Nephron (organoid): Measurements from ENCODE around the gene PDE11A.

Source experiments
- H3K27ac Mint-ChIP-seq, 3 experiments: 2 replicates each; pipeline ENCODE4 v1.8.0; 2020; ENCODE audit warnings: mixed read lengths in 3 of 3, mild to moderate bottlenecking in 2 of 3, moderate library complexity in 1 of 3
- H3K27me3 Mint-ChIP-seq: 2 replicates; pipeline ENCODE4 v1.8.0; 2021; ENCODE audit warnings: low read depth, mild to moderate bottlenecking, moderate library complexity, mixed read lengths
- H3K36me3 Mint-ChIP-seq: 2 replicates; pipeline ENCODE4 v1.8.0; 2020; ENCODE audit warnings: low read depth, mixed read lengths
- H3K4me1 Mint-ChIP-seq: 2 replicates; pipeline ENCODE4 v1.8.0; 2020; ENCODE audit warnings: mixed read lengths
- H3K4me3 Mint-ChIP-seq, 3 experiments: 2 replicates each; pipeline ENCODE4 v1.8.0; 2020; ENCODE audit warnings: mild to moderate bottlenecking in 3 of 3, mixed read lengths in 3 of 3, moderate library complexity in 2 of 3
- H3K9me3 Mint-ChIP-seq: 2 replicates; pipeline ENCODE4 v1.8.0; 2020; ENCODE audit warnings: mixed read lengths
- CTCF ChIP-seq, 3 experiments: fragments of 200-600 bp; sonication (generic); IDR thresholded peaks; one replicate each; pipeline ENCODE4 v1.5.0; 2021; ENCODE audit warnings: antibody characterized with exemption in 3 of 3; ENCODE audit not compliant: unreplicated experiment in 3 of 3

Gene PDE11A

GRCh38 chr2:177888581-177888980 lies 184.0 kb downstream of the PDE11A start:
- Mint-ChIP-seq H3K27me3 (no peaks in the 10 kb centered on the region), H3K27ac (no peak overlapping the region), H3K36me3 (no peaks in the 10 kb centered on the region), H3K4me3 (no peak overlapping the region), H3K4me1 (no peaks in the 10 kb centered on the region), H3K9me3 (no peaks in the 10 kb centered on the region)
- no peak for TF ChIP-seq CTCF (IDR thresholded peaks at IDR 0.05; ENCODE audit: unreplicated experiment in 3 of 3)

DNA sequence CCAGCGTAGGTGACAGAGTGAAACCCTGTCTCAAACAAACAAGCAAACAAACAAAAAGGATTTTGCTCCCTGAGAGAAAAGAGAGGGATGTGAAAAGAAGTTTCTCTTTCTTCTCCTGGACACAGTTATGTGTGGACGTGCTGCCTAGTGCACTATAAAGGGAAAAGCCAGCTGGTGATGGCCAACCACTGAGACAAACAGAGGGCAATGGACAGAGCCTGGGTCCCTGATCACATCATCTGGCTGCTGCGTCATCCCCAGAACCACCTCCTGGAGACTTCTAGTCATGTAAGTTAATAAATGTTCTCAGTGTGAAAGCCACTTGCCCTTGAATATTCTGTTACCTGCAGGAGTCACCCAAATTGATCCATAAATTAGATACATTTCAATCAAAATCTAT lies 184.9 kb downstream of the PDE11A start:
- Mint-ChIP-seq H3K27ac (no peak overlapping the region), H3K4me3 (no peak overlapping the region), H3K27me3 (no peaks in the 10 kb centered on the region), H3K9me3 (no peaks in the 10 kb centered on the region), H3K4me1 (no peaks in the 10 kb centered on the region), H3K36me3 (no peaks in the 10 kb centered on the region)
- TF ChIP-seq CTCF (IDR thresholded peaks at IDR 0.05; ENCODE audit: unreplicated experiment in 3 of 3): no peak

DNA sequence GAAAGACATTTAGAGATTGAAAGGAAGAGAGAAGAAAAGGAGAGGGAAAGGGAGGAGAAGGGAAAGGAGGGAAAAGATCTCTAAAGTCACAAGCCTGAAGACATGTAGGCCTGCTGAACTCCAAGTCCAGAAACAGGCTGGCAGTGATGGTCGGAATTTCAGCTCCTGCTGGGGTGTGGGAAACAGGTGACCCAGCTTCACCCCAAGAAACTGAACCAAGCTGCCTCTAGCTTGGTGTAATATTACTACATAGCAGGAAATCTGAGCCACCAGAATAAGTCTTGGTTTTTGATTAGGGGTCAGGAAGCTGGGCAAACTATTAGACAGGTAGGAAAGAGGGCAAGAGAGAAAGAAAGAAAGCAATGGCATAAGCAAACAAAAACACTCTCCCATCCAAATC lies 185.8 kb downstream of the PDE11A start:
- H3K27ac Mint-ChIP-seq: no peak overlapping the region
- no peaks in the 10 kb centered on the region for H3K9me3 Mint-ChIP-seq
- H3K4me1 Mint-ChIP-seq: no peaks in the 10 kb centered on the region
- no peaks in the 10 kb centered on the region for H3K36me3 Mint-ChIP-seq
- H3K4me3 Mint-ChIP-seq: no peak overlapping the region
- TF ChIP-seq CTCF (IDR thresholded peaks at IDR 0.05; ENCODE audit: unreplicated experiment in 3 of 3): no peak
- no peaks in the 10 kb centered on the region for H3K27me3 Mint-ChIP-seq

DNA sequence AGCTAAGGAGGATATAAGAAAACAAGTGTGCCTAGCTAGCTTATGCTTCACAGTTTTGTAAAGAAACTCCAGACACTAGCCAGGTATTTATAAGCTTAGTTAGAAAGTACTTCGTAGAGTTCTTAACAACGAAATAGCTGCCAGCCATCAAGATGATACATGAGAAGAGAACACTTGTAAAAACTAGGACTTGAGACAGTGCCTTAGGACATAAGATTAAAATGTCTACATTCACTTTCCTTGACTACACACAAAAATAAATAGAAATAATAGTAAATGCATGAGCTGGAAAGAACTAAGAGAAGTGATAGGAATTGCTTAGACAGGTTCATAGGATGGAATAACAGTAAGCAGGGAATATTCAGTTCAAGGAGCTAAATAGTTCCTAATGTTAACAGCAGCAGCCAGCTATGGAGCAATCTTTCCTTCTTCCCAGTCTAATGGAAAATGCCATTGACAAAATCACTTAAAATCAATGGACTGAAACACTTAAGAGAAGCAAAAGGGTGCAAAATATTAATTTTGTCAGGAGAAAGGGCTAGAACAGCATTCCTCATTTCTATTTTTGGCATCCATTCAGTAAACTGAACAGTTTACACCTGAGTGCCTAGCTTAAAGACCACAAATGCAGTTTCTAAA lies 186.6 kb downstream of the PDE11A start:
- Mint-ChIP-seq H3K36me3 (no peaks in the 10 kb centered on the region), H3K27ac (no peak overlapping the region), H3K27me3 (no peaks in the 10 kb centered on the region), H3K4me3 (no peak overlapping the region), H3K4me1 (no peaks in the 10 kb centered on the region), H3K9me3 (no peaks in the 10 kb centered on the region)
- TF ChIP-seq CTCF (IDR thresholded peaks at IDR 0.05; ENCODE audit: unreplicated experiment in 3 of 3): no peak

DNA sequence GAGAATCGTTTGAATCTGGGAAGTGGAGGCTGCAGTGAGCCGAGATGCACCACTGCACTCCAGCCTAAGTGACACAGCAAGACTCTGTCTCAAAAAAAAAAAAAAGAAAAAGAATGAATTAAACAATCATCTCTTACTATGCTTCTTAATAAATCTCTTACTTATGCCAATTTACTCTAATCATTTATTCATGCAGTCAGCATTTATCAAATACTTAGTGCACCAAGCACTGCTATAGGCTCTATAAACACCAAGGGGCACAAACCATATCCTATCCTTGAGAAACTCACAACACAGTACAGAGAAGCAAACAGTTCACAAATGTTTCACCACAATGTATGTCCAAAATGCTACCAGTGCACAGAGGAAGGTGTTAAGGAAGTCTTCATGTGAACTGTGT lies 189.4 kb downstream of the PDE11A start:
- no peaks in the 10 kb centered on the region for H3K27me3 Mint-ChIP-seq
- no peak overlapping the region for H3K4me3 Mint-ChIP-seq
- H3K9me3 Mint-ChIP-seq: peaks cover 2% of the 10 kb centered on the region
- H3K36me3 Mint-ChIP-seq: no peaks in the 10 kb centered on the region
- no peak for TF ChIP-seq CTCF (IDR thresholded peaks at IDR 0.05; ENCODE audit: unreplicated experiment in 3 of 3)
- H3K27ac Mint-ChIP-seq: no peak overlapping the region
- no peaks in the 10 kb centered on the region for H3K4me1 Mint-ChIP-seq

- no peak overlapping the region for H3K4me3 Mint-ChIP-seq
- H3K9me3 Mint-ChIP-seq: peaks cover 2% of the 10 kb centered on the region
- no peak overlapping the region for H3K27ac Mint-ChIP-seq
- no peaks in the 10 kb centered on the region for H3K36me3 Mint-ChIP-seq
- no peak for TF ChIP-seq CTCF (IDR thresholded peaks at IDR 0.05; ENCODE audit: unreplicated experiment in 3 of 3)
- H3K27me3 Mint-ChIP-seq: no peaks in the 10 kb centered on the region
- H3K4me1 Mint-ChIP-seq: no peaks in the 10 kb centered on the region
Measured at GRCh38 chr2:177882501-177882900, 190.1 kb downstream of the PDE11A start.
